Amygdala (tissue), 56 donors: ENCODE data around the gene GTPBP6.
"Not testable (repeated sequence)": the region's sequence is repeated elsewhere in the genome, so short reads cannot be mapped to it uniquely, and the experiment has no call there.

Experiments
- DNase-seq, 56 donors: peaks; one replicate each; lab custom pipeline; 2025; lab: John Stamatoyannopoulos, UW

The GTPBP6 gene

GRCh38 chrX:305781-306613, 12.6 kb downstream of the GTPBP6 start:
- DNase-seq, result not testable (repeated sequence)

DNA sequence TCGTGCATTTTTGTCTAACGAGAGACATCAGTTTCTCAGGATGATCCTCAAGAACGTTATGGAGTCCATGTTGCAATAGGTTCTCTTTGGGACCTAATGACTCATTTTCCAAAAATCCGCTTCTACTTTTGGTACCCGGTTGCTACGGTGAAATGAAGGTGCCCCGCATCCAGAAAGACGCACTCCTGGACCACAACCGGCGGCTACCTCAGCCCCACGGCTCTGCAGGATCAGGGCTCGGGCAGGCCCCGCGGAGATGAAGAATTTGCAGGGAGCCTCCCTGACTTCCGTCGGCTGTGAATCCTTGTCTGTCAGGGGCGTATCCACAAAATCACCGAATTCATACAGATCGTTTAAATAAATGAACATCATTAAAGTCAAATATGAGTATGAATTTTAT, 15.6 kb downstream of the GTPBP6 start:
- no peak for DNase-seq

GRCh38 chrX:300334-300733, 18.3 kb downstream of the GTPBP6 start:
- no peak for DNase-seq

GRCh38 chrX:298993-299392, 19.6 kb downstream of the GTPBP6 start:
- DNase-seq, result no peak

GRCh38 chrX:295136-295535, 23.5 kb downstream of the GTPBP6 start:
- DNase-seq, result no peak

DNA sequence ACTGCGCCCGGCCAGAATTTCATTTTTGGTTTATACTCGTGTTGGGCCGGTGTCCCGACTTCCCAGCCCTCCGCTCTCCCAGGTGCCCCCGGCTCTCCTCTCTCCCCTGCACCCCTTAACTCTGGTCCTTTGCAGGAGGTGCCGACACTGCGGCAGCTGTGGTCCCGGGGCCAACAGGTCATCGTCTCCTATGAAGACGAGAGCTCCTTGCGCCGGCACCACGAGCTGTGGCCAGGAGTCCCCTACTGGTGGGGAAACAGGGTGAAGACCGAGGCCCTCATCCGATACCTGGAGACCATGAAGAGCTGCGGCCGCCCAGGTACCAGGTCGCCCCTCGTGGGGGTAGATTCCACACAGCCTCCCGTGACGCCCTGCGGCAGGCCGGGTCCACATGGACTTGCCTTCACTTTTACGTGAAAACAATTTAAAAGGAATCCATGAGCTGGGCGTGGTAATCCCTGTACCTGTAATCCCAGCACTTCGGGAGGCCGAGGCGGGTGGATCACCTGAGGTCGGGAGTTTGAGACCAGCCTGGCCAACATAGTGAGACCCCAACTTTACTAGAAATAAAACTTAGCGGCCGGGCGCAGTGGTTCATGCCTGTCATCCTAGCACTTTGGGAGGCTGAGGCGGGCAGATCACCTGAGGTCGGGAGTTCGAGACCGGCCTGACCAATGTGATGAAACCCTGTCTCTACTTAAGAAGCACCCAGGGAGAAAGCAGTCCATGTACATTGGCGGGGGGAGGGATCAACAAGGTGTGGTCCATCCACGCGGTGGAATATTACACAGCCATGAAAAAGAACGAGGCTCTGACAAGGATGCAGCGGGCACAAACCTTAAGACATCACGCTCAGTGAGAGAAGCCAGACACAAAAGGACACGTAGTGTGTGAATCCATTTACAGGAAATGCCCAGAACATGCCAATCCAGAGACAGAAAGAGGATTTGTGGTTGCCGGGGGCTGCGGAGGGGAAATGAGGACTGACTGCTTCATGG, 25.4 kb downstream of the GTPBP6 start:
- DNase-seq, result no peak

DNA sequence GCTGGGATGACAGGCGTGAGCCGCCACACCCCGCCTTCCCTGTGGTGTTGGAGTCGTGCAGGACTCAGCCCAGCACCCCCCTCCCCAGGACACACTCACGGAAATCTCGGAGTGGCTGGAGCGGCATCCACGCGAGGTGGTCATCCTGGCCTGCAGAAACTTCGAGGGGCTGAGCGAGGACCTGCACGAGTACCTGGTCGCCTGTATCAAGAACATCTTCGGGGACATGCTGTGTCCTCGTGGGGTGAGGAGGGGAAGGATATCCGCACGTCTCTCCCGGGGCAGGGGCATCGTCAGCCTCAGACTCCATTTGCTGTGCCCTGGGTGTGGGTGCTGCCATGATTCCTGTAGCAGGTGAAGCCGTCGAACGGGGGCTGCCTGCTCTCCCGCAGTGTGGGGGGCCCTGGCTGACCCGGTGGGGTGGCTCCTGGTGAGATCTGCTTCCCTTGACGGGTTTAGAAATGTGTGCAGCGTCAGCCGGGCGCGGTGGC, 27.1 kb downstream of the GTPBP6 start:
- no peak for DNase-seq

GRCh38 chrX:290476-291166, 28.0 kb downstream of the GTPBP6 start:
- DNase-seq, result no peak

DNA sequence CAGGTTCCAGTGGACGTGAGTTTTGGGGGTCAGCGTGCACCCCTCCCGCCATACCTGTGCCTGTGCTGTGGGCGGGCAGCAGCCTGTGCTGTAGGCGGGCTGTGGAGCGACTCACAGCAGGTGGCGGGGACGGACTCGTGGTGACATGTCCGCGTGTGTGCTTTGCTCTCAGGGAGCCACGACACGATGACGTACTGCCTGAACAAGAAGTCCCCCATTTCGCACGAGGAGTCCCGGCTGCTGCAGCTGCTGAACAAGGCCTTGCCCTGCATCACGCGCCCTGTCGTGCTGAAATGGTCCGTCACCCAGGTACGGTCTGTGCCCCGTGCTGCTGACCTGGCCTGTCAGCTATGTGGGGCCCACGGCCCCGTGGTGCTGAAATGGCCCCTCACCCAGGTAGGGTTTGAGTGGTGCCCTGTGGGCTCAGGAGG, 30.0 kb downstream of the GTPBP6 start:
- DNase-seq, result no peak

- DNase-seq, result no peak
These were observed 30.9 kb downstream of the GTPBP6 start for GRCh38 chrX:287670-288069.

- DNase-seq, result no peak
These were observed 33.4 kb downstream of the GTPBP6 start for GRCh38 chrX:285076-285677.

- no peak for DNase-seq
These were observed 35.3 kb downstream of the GTPBP6 start for GRCh38 chrX:283115-283845.

GRCh38 chrX:282000-282681, 36.5 kb downstream of the GTPBP6 start:
- DNase-seq, result not testable (repeated sequence)

- DNase-seq, result no peak
These were observed 37.2 kb downstream of the GTPBP6 start, which contains the start of gene PLCXD1 for GRCh38 chrX:281166-281999. Gene PLCXD1, plus strand, starts transcription at chrX:281381. Its CDS starts 2,807 bp downstream, at chrX:284188.

DNA sequence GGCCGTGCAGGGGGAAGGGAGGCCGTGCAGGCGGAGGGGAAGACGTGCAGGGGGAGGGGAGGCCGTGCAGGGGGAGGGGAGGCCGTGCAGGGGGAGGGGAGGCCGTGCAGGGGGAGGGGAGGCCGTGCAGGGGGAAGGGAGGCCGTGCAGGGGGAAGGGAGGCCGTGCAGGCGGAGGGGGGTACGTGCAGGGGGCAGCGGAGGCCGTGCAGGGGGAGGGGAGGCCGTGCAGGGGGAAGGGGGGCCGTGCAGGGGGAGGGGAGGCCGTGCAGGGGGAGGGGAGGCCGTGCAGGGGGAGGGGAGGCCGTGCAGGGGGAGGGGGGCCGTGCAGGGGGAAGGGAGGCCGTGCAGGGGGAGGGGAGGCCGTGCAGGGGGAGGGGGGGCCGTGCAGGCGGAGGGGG, 37.9 kb downstream of the GTPBP6 start:
- not testable (repeated sequence) for DNase-seq

DNA sequence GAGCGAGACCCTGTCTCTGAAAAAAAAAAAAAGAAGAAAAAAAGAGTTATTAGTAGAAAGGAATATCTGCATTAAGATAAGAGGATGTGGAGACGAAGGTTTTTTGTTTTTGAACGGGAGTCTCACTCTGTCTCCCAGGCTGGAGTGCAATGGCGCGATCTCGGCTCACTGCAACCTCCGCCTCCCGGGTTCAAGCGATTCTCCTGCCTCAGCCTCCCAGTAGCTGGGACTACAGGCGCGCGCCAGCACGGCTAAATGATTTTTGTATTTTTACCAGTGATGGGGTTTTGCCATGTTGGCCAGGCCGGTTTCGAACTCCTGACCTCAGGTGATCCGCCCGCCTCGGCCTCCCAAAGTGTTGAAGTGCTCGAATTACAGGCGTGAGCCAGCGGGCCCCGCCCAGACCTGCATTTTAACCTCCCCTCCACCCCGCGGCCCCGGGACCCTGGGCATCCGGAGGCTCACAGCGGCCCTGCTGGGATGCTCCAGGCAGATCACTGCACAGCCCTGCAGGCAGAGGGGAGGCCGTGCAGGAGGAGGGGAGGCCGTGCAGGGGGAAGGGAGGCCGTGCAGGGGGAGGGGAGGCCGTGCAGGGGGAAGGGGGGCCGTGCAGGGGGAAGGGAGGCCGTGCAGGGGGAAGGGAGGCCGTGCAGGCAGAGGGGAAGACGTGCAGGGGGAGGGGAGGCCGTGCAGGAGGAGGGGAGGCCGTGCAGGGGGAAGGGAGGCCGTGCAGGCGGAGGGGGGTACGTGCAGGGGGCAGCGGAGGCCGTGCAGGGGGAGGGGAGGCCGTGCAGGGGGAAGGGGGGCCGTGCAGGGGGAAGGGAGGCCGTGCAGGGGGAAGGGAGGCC, 38.6 kb downstream of the GTPBP6 start:
- DNase-seq, result not testable (repeated sequence)
